HEK293 (cell line): Measurements from ENCODE around the gene MAN2A2.

Experiments
- CTCF ChIA-PET: fragments of 350-600 bp; formaldehyde crosslinking; extraction: SDS; loops from one replicate; lab custom pipeline; 2021; ENCODE audit warnings: antibody characterized with exemption; lab: Yijun Ruan, JAX
- POLR2A ChIA-PET: fragments of 300-600 bp; formaldehyde crosslinking; extraction: SDS; loops from one replicate; lab custom pipeline; 2020; ENCODE audit warnings: antibody characterized with exemption, inconsistent platforms; lab: Yijun Ruan, JAX
- H3K27ac ChIP-seq: fragments of 200-500 bp; sonication (Bioruptor generic); 2 replicates; pipeline ENCODE4 v1.5.1; 2014; ENCODE audit warnings: low read depth, low read length, control low read depth, inconsistent platforms; ENCODE audit errors: extremely low read depth
- H3K36me3 ChIP-seq, 2 experiments: fragments of 200-500 bp in 1 of 2; sonication (Bioruptor generic) in 1 of 2; 1 replicate in 1 of 2; 2 replicates in 1 of 2; pipeline ENCODE4 v1.5.1; 2014 to 2017; ENCODE audit warnings: inconsistent platforms in 2 of 2, low read length in 2 of 2; ENCODE audit not compliant: control insufficient read depth in 2 of 2, insufficient read depth in 1 of 2
- H3K4me1 ChIP-seq: fragments of 200-500 bp; sonication (Bioruptor generic); 2 replicates; pipeline ENCODE4 v1.5.1; 2014; ENCODE audit warnings: mild to moderate bottlenecking, low read length, inconsistent platforms; ENCODE audit not compliant: control insufficient read depth, insufficient read depth
- H3K4me3 ChIP-seq: 2 replicates; pipeline ENCODE4 v1.5.1; 2011; ENCODE audit warnings: low read depth, mild to moderate bottlenecking, control low read depth, low read length, moderate library complexity
- H3K9me3 ChIP-seq: fragments of 200-500 bp; sonication (Bioruptor generic); 2 replicates; pipeline ENCODE4 v1.5.1; 2014; ENCODE audit warnings: low read depth, low read length, inconsistent platforms; ENCODE audit not compliant: control insufficient read depth, insufficient read depth
- KLF7 ChIP-seq: fragments of 450-650 bp; formaldehyde crosslinking; IDR thresholded peaks from 2 replicates; pipeline ENCODE4 v1.5.1; 2016; ENCODE audit warnings: missing biosample characterization, missing genetic modification characterization, borderline replicate concordance
- SALL2 ChIP-seq: fragments of 450-650 bp; formaldehyde crosslinking; IDR thresholded peaks from 2 replicates; pipeline ENCODE4 v1.5.0; 2017; ENCODE audit warnings: missing biosample characterization, mild to moderate bottlenecking, missing genetic modification characterization, borderline replicate concordance
- TRIM28 ChIP-seq: IDR thresholded peaks from 2 replicates; pipeline ENCODE4 v1.6.1; 2011; ENCODE audit warnings: low read length, control low read depth, borderline replicate concordance
- ZBTB8A ChIP-seq: fragments of 450-650 bp; formaldehyde crosslinking; IDR thresholded peaks from 2 replicates; pipeline ENCODE4 v1.5.1; 2016; ENCODE audit warnings: missing biosample characterization, missing genetic modification characterization
- ZNF175 ChIP-seq: fragments of 450-650 bp; formaldehyde crosslinking; IDR thresholded peaks from 2 replicates; pipeline ENCODE4 v1.5.1; 2016; ENCODE audit warnings: missing biosample characterization, missing genetic modification characterization
- ZNF404 ChIP-seq: fragments of 450-650 bp; formaldehyde crosslinking; IDR thresholded peaks from 2 replicates; pipeline ENCODE4 v1.5.1; 2017; ENCODE audit warnings: missing biosample characterization, missing genetic modification characterization
- ZNF473 ChIP-seq: fragments of 450-650 bp; formaldehyde crosslinking; IDR thresholded peaks from 2 replicates; pipeline ENCODE4 v1.5.1; 2017; ENCODE audit warnings: missing biosample characterization, missing genetic modification characterization
- ZNF629 ChIP-seq: fragments of 450-650 bp; formaldehyde crosslinking; IDR thresholded peaks from 2 replicates; pipeline ENCODE4 v1.5.1; 2017; ENCODE audit warnings: missing biosample characterization, missing genetic modification characterization
- ZNF701 ChIP-seq: fragments of 450-650 bp; formaldehyde crosslinking; IDR thresholded peaks from 2 replicates; pipeline ENCODE4 v1.5.1; 2016; ENCODE audit warnings: missing biosample characterization, missing genetic modification characterization
- ZSCAN16 ChIP-seq: fragments of 450-650 bp; formaldehyde crosslinking; IDR thresholded peaks from 2 replicates; pipeline ENCODE4 v1.5.1; 2016; ENCODE audit warnings: missing biosample characterization, missing genetic modification characterization
- ZXDB ChIP-seq: fragments of 450-650 bp; formaldehyde crosslinking; IDR thresholded peaks from 2 replicates; pipeline ENCODE4 v1.5.1; 2016; ENCODE audit warnings: missing biosample characterization, missing genetic modification characterization
- TF ChIP-seq, protein P1 (sequence below): fragments of 450-650 bp; formaldehyde crosslinking; IDR thresholded peaks from 2 replicates; pipeline ENCODE4 v1.5.1; 2017; ENCODE audit warnings: missing biosample characterization, missing genetic modification characterization
- TF ChIP-seq, protein P2 (sequence below): fragments of 450-650 bp; formaldehyde crosslinking; IDR thresholded peaks from 2 replicates; pipeline ENCODE4 v1.5.1; 2016; ENCODE audit warnings: missing biosample characterization, missing genetic modification characterization, borderline replicate concordance
- TF ChIP-seq, protein P3 (sequence below): fragments of 450-650 bp; formaldehyde crosslinking; IDR thresholded peaks from 2 replicates; pipeline ENCODE4 v1.5.1; 2016; ENCODE audit warnings: missing biosample characterization, missing genetic modification characterization, low read depth
- TF ChIP-seq, protein P4 (sequence below): fragments of 450-650 bp; formaldehyde crosslinking; IDR thresholded peaks from 2 replicates; pipeline ENCODE4 v1.5.1; 2016; ENCODE audit warnings: missing biosample characterization, missing genetic modification characterization
- TF ChIP-seq, protein P5 (sequence below): fragments of 450-650 bp; formaldehyde crosslinking; IDR thresholded peaks from 2 replicates; pipeline ENCODE4 v1.5.1; 2016; ENCODE audit warnings: missing biosample characterization, missing genetic modification characterization

The MAN2A2 gene

DNA sequence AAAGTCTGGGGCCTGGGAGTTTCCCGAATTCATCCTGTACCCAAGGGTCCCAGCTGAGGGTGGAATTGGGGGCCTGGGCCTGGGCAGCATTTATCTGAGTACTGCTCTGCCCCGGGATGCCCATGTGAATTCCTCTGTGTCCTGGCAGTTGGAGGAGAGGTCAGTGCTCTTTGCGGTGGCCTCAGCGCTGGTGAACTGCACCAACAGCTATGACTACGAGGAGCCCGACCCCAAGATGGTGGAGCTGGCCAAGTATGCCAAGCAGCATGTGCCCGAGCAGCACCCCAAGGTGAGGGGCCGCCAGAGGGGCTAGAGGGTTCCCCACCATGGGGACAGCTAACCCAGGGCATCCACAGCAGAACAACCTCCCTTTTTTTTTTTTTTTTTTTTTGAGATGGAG is 45.4 kb downstream of the MAN2A2 start:
- H3K36me3 ChIP-seq: peaks cover 49 to 94% of the 10 kb centered on the region in 2 experiments
- ChIA-PET POLR2A (interaction anchor here (0.6 to 1.1 kb wide), 3 partner anchors 8 to 44 kb away, joined by 3 to 5 read pairs (median 4); no protein-coding TSS in a partner anchor), CTCF (interaction anchor here (0.9 to 4.0 kb wide), 4 partner anchors 14 to 84 kb away, joined by 3 to 16 read pairs (median 6); partner anchors contain the start of genes HDDC3, MAN2A2 and UNC45A)
- no peaks in the 10 kb centered on the region for H3K4me1 ChIP-seq
- H3K27ac ChIP-seq: no peak overlapping the region
- H3K4me3 ChIP-seq: no peak overlapping the region
- TF ChIP-seq ZBTB8A (tag by site-specific recombination) (no peak), ZXDB (no peak), ZNF404 (tag by site-specific recombination) (no peak), ZNF473 (tag by site-specific recombination) (no peak), ZNF701 (tag by site-specific recombination) (no peak), ZNF175 (no peak), SALL2 (tag by site-specific recombination) (no peak), KLF7 (tag by site-specific recombination) (no peak), TRIM28 (no peak), ZSCAN16 (tag by site-specific recombination) (no peak), ZNF629 (tag by site-specific recombination) (no peak)
- TF ChIP-seq, protein P1, sequence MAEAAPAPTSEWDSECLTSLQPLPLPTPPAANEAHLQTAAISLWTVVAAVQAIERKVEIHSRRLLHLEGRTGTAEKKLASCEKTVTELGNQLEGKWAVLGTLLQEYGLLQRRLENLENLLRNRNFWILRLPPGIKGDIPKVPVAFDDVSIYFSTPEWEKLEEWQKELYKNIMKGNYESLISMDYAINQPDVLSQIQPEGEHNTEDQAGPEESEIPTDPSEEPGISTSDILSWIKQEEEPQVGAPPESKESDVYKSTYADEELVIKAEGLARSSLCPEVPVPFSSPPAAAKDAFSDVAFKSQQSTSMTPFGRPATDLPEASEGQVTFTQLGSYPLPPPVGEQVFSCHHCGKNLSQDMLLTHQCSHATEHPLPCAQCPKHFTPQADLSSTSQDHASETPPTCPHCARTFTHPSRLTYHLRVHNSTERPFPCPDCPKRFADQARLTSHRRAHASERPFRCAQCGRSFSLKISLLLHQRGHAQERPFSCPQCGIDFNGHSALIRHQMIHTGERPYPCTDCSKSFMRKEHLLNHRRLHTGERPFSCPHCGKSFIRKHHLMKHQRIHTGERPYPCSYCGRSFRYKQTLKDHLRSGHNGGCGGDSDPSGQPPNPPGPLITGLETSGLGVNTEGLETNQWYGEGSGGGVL: no peak
- TF ChIP-seq, protein P2, sequence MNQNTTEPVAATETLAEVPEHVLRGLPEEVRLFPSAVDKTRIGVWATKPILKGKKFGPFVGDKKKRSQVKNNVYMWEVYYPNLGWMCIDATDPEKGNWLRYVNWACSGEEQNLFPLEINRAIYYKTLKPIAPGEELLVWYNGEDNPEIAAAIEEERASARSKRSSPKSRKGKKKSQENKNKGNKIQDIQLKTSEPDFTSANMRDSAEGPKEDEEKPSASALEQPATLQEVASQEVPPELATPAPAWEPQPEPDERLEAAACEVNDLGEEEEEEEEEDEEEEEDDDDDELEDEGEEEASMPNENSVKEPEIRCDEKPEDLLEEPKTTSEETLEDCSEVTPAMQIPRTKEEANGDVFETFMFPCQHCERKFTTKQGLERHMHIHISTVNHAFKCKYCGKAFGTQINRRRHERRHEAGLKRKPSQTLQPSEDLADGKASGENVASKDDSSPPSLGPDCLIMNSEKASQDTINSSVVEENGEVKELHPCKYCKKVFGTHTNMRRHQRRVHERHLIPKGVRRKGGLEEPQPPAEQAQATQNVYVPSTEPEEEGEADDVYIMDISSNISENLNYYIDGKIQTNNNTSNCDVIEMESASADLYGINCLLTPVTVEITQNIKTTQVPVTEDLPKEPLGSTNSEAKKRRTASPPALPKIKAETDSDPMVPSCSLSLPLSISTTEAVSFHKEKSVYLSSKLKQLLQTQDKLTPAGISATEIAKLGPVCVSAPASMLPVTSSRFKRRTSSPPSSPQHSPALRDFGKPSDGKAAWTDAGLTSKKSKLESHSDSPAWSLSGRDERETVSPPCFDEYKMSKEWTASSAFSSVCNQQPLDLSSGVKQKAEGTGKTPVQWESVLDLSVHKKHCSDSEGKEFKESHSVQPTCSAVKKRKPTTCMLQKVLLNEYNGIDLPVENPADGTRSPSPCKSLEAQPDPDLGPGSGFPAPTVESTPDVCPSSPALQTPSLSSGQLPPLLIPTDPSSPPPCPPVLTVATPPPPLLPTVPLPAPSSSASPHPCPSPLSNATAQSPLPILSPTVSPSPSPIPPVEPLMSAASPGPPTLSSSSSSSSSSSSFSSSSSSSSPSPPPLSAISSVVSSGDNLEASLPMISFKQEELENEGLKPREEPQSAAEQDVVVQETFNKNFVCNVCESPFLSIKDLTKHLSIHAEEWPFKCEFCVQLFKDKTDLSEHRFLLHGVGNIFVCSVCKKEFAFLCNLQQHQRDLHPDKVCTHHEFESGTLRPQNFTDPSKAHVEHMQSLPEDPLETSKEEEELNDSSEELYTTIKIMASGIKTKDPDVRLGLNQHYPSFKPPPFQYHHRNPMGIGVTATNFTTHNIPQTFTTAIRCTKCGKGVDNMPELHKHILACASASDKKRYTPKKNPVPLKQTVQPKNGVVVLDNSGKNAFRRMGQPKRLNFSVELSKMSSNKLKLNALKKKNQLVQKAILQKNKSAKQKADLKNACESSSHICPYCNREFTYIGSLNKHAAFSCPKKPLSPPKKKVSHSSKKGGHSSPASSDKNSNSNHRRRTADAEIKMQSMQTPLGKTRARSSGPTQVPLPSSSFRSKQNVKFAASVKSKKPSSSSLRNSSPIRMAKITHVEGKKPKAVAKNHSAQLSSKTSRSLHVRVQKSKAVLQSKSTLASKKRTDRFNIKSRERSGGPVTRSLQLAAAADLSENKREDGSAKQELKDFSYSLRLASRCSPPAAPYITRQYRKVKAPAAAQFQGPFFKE (tag by site-specific recombination): no peak
- TF ChIP-seq, protein P3, sequence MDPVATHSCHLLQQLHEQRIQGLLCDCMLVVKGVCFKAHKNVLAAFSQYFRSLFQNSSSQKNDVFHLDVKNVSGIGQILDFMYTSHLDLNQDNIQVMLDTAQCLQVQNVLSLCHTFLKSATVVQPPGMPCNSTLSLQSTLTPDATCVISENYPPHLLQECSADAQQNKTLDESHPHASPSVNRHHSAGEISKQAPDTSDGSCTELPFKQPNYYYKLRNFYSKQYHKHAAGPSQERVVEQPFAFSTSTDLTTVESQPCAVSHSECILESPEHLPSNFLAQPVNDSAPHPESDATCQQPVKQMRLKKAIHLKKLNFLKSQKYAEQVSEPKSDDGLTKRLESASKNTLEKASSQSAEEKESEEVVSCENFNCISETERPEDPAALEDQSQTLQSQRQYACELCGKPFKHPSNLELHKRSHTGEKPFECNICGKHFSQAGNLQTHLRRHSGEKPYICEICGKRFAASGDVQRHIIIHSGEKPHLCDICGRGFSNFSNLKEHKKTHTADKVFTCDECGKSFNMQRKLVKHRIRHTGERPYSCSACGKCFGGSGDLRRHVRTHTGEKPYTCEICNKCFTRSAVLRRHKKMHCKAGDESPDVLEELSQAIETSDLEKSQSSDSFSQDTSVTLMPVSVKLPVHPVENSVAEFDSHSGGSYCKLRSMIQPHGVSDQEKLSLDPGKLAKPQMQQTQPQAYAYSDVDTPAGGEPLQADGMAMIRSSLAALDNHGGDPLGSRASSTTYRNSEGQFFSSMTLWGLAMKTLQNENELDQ (tag by site-specific recombination): no peak
- TF ChIP-seq, protein P4, sequence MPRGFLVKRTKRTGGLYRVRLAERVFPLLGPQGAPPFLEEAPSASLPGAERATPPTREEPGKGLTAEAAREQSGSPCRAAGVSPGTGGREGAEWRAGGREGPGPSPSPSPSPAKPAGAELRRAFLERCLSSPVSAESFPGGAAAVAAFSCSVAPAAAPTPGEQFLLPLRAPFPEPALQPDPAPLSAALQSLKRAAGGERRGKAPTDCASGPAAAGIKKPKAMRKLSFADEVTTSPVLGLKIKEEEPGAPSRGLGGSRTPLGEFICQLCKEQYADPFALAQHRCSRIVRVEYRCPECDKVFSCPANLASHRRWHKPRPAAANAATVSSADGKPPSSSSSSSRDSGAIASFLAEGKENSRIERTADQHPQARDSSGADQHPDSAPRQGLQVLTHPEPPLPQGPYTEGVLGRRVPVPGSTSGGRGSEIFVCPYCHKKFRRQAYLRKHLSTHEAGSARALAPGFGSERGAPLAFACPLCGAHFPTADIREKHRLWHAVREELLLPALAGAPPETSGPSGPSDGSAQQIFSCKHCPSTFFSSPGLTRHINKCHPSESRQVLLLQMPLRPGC (tag by site-specific recombination): no peak
- TF ChIP-seq, protein P5, sequence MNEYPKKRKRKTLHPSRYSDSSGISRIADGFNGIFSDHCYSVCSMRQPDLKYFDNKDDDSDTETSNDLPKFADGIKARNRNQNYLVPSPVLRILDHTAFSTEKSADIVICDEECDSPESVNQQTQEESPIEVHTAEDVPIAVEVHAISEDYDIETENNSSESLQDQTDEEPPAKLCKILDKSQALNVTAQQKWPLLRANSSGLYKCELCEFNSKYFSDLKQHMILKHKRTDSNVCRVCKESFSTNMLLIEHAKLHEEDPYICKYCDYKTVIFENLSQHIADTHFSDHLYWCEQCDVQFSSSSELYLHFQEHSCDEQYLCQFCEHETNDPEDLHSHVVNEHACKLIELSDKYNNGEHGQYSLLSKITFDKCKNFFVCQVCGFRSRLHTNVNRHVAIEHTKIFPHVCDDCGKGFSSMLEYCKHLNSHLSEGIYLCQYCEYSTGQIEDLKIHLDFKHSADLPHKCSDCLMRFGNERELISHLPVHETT: no peak
- H3K9me3 ChIP-seq: no peaks in the 10 kb centered on the region
